ENCODE results near the gene FXYD5.

Gene FXYD5

GRCh38 chr19:35154525-35155406 is at the start of gene FXYD5:
TSS of gene FXYD5 (plus strand) at chr19:35154735. CDS start at chr19:35155551, 816 bp downstream.
- peak; percentile 84 for DNase-seq (ENCODE audit: low read depth)

- DNase-seq (ENCODE audit: low read depth): no peak
Observed at GRCh38 chr19:35105047-35105410, 49.5 kb upstream of the FXYD5 start.

- no peak for DNase-seq (ENCODE audit: low read depth)
Observed at GRCh38 chr19:35105411-35106290, 48.9 kb upstream of the FXYD5 start.

- DNase-seq (ENCODE audit: low read depth): no peak
Observed at GRCh38 chr19:35106291-35106583, 48.3 kb upstream of the FXYD5 start.

GRCh38 chr19:35106898-35107541 is 47.5 kb upstream of the FXYD5 start:
- no peak for DNase-seq (ENCODE audit: low read depth)

GRCh38 chr19:35107545-35107944 is 47.0 kb upstream of the FXYD5 start:
- DNase-seq (ENCODE audit: low read depth): no peak

- no peak for DNase-seq (ENCODE audit: low read depth)
Observed at GRCh38 chr19:35108730-35109129, 45.8 kb upstream of the FXYD5 start.

GRCh38 chr19:35109395-35110112 is 45.0 kb upstream of the FXYD5 start:
- no peak for DNase-seq (ENCODE audit: low read depth)

- DNase-seq (ENCODE audit: low read depth): no peak
Observed at GRCh38 chr19:35110974-35111373, 43.6 kb upstream of the FXYD5 start.

- DNase-seq (ENCODE audit: low read depth): no peak
Observed at GRCh38 chr19:35112995-35113688, 41.4 kb upstream of the FXYD5 start.

- DNase-seq (ENCODE audit: low read depth): peak; percentile 52
Observed at GRCh38 chr19:35114353-35115176, 40.0 kb upstream of the FXYD5 start.

- no peak for DNase-seq (ENCODE audit: low read depth)
Observed at GRCh38 chr19:35115177-35115951, 39.2 kb upstream of the FXYD5 start, which contains the start of gene FXYD3. TSS of gene FXYD3 (plus strand) at chr19:35115823. CDS start at chr19:35119377, 3,554 bp downstream.

- no peak for DNase-seq (ENCODE audit: low read depth)
Observed at GRCh38 chr19:35116072-35116801, 38.3 kb upstream of the FXYD5 start.

GRCh38 chr19:35117116-35117515 is 37.4 kb upstream of the FXYD5 start:
- no peak for DNase-seq (ENCODE audit: low read depth)

- no peak for DNase-seq (ENCODE audit: low read depth)
Observed at GRCh38 chr19:35117799-35118198, 36.7 kb upstream of the FXYD5 start.

- no peak for DNase-seq (ENCODE audit: low read depth)
Observed at GRCh38 chr19:35118268-35119020, 36.1 kb upstream of the FXYD5 start.

GRCh38 chr19:35119091-35119490 is 35.4 kb upstream of the FXYD5 start:
- no peak for DNase-seq (ENCODE audit: low read depth)

GRCh38 chr19:35119578-35120155 is 34.9 kb upstream of the FXYD5 start:
- no peak for DNase-seq (ENCODE audit: low read depth)

All from activated T-cell treated with anti-CD3 and anti-CD28 coated beads for 24 hours (primary cell).